Panc1 (cell line): ENCODE data around the gene WDR90. TPM values are rescaled to one million over a fixed set of nuclear protein-coding genes. Genes with fewer than 3 reads are reported as not detected.

Source experiments
- ATAC-seq: fragments of 200-7000 bp; cut with Tn5 transposase; 2 replicates; pipeline ENCODE4 v1.9.1; 2020; ENCODE audit warnings: mild to moderate bottlenecking, moderate library complexity
- BruUV-seq: library from RNA; stranded (reverse); fragments of 400-500 nt; replicated peaks from 2 replicates; lab custom pipeline; 2021; lab: Mats Ljungman, UMichigan
- CTCF ChIA-PET: fragments of 300-600 bp; sonication (Branson Sonifier 250); formaldehyde crosslinking; loops from one replicate; lab custom pipeline; 2022; ENCODE audit warnings: antibody characterized with exemption; lab: Charles Lee
- POLR2A ChIA-PET: fragments of 300-600 bp; sonication (Branson Sonifier 250); formaldehyde crosslinking; loops from one replicate; lab custom pipeline; 2022; ENCODE audit warnings: antibody characterized with exemption; lab: Charles Lee
- DNase-seq: peaks from one replicate; pipeline ENCODE4 v3.0.0-alpha.2; 2010; ENCODE audit warnings: low read depth, low spot score
- H3K27ac ChIP-seq: 2 replicates; pipeline ENCODE4 v1.5.1; 2011; ENCODE audit warnings: mild to moderate bottlenecking, low read length, inconsistent platforms
- H3K27me3 ChIP-seq: fragments of 200-500 bp; sonication (Bioruptor generic); 2 replicates; pipeline ENCODE4 v1.6.0; 2014; ENCODE audit warnings: low read length, inconsistent platforms; ENCODE audit not compliant: control insufficient read depth, insufficient read depth
- H3K36me3 ChIP-seq: fragments of 200-500 bp; sonication (Bioruptor generic); 2 replicates; pipeline ENCODE4 v1.5.1; 2014; ENCODE audit warnings: inconsistent platforms, mild to moderate bottlenecking, low read length, moderate library complexity; ENCODE audit not compliant: control insufficient read depth, insufficient read depth
- H3K4me1 ChIP-seq: 2 replicates; pipeline ENCODE4 v1.5.1; 2011; ENCODE audit warnings: inconsistent platforms, mild to moderate bottlenecking, low read length, moderate library complexity; ENCODE audit not compliant: control insufficient read depth, insufficient read depth
- H3K4me3 ChIP-seq, 2 experiments: 2 replicates each; pipeline ENCODE4 v1.5.1; 2011 to 2012; ENCODE audit warnings: low read depth in 2 of 2, low read length in 2 of 2, mild to moderate bottlenecking in 2 of 2, inconsistent platforms in 1 of 2, moderate library complexity in 1 of 2
- H3K9me3 ChIP-seq: fragments of 200-500 bp; sonication (Bioruptor generic); 2 replicates; pipeline ENCODE4 v1.5.1; 2014; ENCODE audit warnings: low read depth, mild to moderate bottlenecking, inconsistent platforms, low read length, moderate library complexity; ENCODE audit not compliant: control insufficient read depth, insufficient read depth
- POLR2AphosphoS5 ChIP-seq: IDR thresholded peaks from 2 replicates; pipeline ENCODE4 v1.6.1; 2012; ENCODE audit warnings: mild to moderate bottlenecking, low read depth, low read length, moderate library complexity
- SIN3A ChIP-seq: IDR thresholded peaks from 2 replicates; pipeline ENCODE4 v1.6.1; 2012; ENCODE audit warnings: low read depth, mild to moderate bottlenecking, low read length, moderate library complexity, borderline replicate concordance; ENCODE audit not compliant: insufficient read depth
- TCF7L2 ChIP-seq: IDR thresholded peaks from 2 replicates; pipeline ENCODE4 v1.6.1; 2011; ENCODE audit warnings: mild to moderate bottlenecking, low read depth, low read length, inconsistent platforms
- in situ Hi-C: cut with HindIII; loops from 2 replicates; pipeline ENCODE4 v1.10.0; 2016; ENCODE audit warnings: low sequenced_read_pairs, low pct_unique_long_range_greater_than_20kb
- intact Hi-C: fragments of 100-400 bp; cut with micrococcal nuclease; formaldehyde crosslinking; loops from one replicate; pipeline ENCODE4 v1.10.0; 2022; ENCODE audit not compliant: unreplicated experiment
- total RNA-seq: library from RNA; stranded (reverse); gene quantifications from one replicate; pipeline ENCODE4 v1.2.1, GENCODE V29; 2021; ENCODE audit not compliant: unreplicated experiment
- TF ChIP-seq, protein P1 (sequence below), 2 experiments: IDR thresholded peaks; 2 replicates each; pipeline ENCODE4 v1.6.1; 2011 to 2012; ENCODE audit warnings: low read depth in 2 of 2, control low read depth in 1 of 2, low read length in 1 of 2, mild to moderate bottlenecking in 1 of 2, moderate library complexity in 1 of 2; ENCODE audit not compliant: insufficient read depth in 1 of 2
- TF ChIP-seq, protein P2 (sequence below): fragments of 450-650 bp; IDR thresholded peaks from 2 replicates; pipeline ENCODE4 v1.5.1; 2017; ENCODE audit warnings: mild to moderate bottlenecking

The WDR90 gene
- total RNA-seq, 1 experiment from 2014 or later: 58.9 TPM

DNA sequence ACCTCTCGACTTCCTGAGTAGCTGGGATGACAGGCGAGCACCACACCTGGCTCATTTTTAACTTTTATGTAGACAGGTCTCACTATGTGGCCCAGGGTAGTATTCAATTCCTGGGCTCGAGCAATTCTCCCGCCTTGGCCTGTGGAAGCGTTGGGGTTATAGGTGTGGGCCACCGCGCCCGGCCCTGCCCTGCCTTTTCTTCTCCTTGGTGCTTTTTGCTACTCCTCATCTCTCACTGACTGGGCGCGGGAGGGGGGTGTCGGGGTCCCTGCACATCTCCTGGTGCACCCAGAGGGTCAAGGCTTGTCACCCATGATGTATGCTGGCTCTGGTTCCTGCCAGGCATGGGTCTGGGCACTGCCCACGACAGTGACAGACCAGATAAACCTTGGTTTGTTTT lies 4.6 kb upstream of the WDR90 start:
- H3K27me3 ChIP-seq: no peaks in the 10 kb centered on the region
- POLR2A ChIA-PET: no interaction called here

DNA sequence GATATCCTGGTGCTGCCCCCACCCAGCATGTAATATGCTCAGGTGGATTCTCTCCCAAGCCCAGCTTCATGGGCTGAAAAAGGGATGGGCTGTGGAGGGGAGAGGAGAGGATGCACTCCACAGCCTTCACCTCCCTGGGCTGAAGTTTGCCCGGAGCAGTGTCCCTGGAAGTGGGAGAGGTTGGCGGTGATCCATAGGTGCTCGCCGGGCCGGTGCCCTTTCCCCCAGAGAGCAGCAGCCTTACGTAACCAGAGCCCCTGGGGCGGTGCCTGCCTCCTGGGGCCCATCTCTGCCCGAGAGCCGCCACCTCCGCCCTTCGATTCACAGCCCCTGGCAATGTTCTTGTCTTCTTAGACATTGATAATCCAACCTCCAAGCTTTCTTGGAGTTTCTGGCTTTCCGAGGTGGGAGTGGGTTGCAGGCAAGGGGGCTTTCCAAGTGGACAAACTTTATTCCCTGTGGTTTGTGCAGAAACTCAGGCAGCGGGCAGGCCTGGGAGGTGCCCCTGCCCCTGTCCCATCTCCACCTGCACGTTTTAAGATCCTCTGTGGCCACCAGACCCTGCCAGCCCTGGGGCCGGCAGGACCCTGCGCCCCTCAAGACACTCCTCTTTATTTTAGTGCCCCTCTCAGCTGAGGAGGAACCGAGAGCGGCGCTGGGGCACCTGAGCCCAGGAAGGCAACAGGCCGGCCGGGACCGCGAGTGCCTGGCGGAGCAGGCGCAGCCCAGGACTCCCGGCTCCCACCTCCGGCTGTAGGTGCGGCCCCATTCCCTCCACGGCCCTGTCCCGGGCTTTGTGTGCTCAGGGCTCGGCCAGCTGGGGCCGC lies 3.1 kb upstream of the WDR90 start:
- CTCF ChIA-PET: no interaction called here
- ATAC-seq: peak; percentile 4; the same call in 1 of the 2 replicates
- POLR2A ChIA-PET: no interaction called here
- Histone ChIP-seq H3K27me3 (no peaks in the 10 kb centered on the region), H3K36me3 (no peaks in the 10 kb centered on the region), H3K27ac (peak overlapping the region; percentile 49), H3K4me3 (no peak overlapping the region), H3K4me1 (peaks cover 47% of the 10 kb centered on the region), H3K9me3 (no peaks in the 10 kb centered on the region)
- intact Hi-C loops: no loop called here
- TF ChIP-seq TCF7L2 (no peak), POLR2AphosphoS5 (no peak), SIN3A (no peak)
- TF ChIP-seq, protein P1, sequence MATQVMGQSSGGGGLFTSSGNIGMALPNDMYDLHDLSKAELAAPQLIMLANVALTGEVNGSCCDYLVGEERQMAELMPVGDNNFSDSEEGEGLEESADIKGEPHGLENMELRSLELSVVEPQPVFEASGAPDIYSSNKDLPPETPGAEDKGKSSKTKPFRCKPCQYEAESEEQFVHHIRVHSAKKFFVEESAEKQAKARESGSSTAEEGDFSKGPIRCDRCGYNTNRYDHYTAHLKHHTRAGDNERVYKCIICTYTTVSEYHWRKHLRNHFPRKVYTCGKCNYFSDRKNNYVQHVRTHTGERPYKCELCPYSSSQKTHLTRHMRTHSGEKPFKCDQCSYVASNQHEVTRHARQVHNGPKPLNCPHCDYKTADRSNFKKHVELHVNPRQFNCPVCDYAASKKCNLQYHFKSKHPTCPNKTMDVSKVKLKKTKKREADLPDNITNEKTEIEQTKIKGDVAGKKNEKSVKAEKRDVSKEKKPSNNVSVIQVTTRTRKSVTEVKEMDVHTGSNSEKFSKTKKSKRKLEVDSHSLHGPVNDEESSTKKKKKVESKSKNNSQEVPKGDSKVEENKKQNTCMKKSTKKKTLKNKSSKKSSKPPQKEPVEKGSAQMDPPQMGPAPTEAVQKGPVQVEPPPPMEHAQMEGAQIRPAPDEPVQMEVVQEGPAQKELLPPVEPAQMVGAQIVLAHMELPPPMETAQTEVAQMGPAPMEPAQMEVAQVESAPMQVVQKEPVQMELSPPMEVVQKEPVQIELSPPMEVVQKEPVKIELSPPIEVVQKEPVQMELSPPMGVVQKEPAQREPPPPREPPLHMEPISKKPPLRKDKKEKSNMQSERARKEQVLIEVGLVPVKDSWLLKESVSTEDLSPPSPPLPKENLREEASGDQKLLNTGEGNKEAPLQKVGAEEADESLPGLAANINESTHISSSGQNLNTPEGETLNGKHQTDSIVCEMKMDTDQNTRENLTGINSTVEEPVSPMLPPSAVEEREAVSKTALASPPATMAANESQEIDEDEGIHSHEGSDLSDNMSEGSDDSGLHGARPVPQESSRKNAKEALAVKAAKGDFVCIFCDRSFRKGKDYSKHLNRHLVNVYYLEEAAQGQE (IDR thresholded peaks at IDR 0.05; ENCODE audit: insufficient read depth in 1 of 2, low read depth in 2 of 2, low read length in 1 of 2): no peak
- TF ChIP-seq, protein P2, sequence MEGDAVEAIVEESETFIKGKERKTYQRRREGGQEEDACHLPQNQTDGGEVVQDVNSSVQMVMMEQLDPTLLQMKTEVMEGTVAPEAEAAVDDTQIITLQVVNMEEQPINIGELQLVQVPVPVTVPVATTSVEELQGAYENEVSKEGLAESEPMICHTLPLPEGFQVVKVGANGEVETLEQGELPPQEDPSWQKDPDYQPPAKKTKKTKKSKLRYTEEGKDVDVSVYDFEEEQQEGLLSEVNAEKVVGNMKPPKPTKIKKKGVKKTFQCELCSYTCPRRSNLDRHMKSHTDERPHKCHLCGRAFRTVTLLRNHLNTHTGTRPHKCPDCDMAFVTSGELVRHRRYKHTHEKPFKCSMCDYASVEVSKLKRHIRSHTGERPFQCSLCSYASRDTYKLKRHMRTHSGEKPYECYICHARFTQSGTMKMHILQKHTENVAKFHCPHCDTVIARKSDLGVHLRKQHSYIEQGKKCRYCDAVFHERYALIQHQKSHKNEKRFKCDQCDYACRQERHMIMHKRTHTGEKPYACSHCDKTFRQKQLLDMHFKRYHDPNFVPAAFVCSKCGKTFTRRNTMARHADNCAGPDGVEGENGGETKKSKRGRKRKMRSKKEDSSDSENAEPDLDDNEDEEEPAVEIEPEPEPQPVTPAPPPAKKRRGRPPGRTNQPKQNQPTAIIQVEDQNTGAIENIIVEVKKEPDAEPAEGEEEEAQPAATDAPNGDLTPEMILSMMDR: no peak
- no TSS peak for BruUV-seq
- in situ Hi-C loops: no loop called here
- no peak for DNase-seq

More for the DNA sequence above, 4.6 kb upstream of the WDR90 start:
- H3K27ac ChIP-seq: peak overlapping the region; percentile 25; the same call in 1 of the 2 replicates
- intact Hi-C loops: no loop called here
- no peaks in the 10 kb centered on the region for H3K9me3 ChIP-seq
- no peaks in the 10 kb centered on the region for H3K36me3 ChIP-seq
- peaks cover 51% of the 10 kb centered on the region for H3K4me1 ChIP-seq
- TF ChIP-seq POLR2AphosphoS5 (no peak), SIN3A (no peak), TCF7L2 (no peak)
- TF ChIP-seq, protein P1 (IDR thresholded peaks at IDR 0.05; ENCODE audit: insufficient read depth in 1 of 2, low read depth in 2 of 2, low read length in 1 of 2): no peak
- TF ChIP-seq, protein P2: no peak
- H3K4me3 ChIP-seq: no peak overlapping the region
- no peak for DNase-seq
- no peak for ATAC-seq
- no TSS peak for BruUV-seq
- in situ Hi-C loops: no loop called here
- CTCF ChIA-PET: no interaction called here
